ENCODE measurements around the gene PTPN4.
"Not testable (repeated sequence)": the region's sequence is repeated elsewhere in the genome, so short reads cannot be mapped to it uniquely, and the experiment has no call there.

PTPN4 gene

DNA sequence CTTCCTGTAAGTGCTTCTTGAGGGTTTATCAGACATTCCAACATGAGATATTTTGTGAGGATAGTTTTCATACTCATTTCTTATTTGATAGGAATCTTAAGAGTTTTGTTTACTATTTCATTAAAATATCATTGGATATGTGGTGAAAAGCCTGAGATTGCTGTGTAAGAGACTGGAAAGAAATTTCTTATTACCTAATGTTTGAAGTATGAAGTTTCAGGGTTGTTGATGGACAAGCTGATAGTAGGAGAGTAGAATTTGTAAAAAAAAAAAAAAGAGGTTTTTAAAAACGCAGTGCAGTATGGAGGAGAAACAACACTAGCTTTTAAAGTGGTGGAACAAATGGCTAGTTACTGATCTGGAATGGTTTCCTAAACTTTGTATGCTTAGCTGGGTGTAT, 260.8 kb downstream of the PTPN4 start:
- no peak for DNase-seq (ENCODE audit: low spot score)

DNA sequence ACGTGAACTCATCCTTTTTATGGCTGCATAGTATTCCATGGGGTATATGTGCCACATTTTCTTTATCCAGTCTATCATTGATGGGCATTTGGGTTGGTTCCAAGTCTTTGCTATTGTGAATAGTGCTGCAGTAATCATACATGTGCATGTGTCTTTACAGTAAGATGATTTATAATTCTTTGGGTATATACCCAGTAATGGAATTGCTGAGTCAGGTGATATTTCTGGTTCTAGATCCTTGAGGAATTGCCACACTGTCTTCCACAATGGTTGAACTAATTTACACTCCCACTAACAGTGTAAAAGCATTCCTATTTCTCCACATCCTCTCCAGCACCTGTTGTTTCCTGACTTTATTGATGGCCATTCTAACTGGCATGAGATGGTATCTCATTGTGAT, 262.8 kb downstream of the PTPN4 start:
- not testable (repeated sequence) for DNase-seq (ENCODE audit: low spot score)

- no peak for DNase-seq (ENCODE audit: low spot score)
Measured at GRCh38 chr2:120026890-120027289, 267.2 kb downstream of the PTPN4 start.

DNA sequence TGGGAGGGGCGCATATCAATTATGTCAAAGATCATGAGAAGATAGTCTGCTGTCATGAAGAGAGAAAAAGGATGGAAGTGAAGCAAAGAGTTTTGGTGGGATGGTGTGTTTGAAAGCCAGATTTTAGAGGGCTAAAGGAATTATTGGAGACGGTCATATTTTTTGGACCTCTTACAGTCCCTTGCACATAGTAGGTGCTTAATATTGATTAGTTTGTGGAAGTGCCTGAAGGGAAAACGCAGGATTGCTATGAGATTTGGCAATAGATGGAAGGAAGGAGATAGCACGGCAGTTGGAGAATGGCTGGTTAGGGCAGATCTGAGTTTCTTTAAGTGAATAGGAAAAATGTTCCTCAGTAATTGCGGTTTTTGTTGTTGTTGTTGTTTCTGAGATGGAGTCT, 269.1 kb downstream of the PTPN4 start:
- DNase-seq (ENCODE audit: low spot score) = no peak

- DNase-seq (ENCODE audit: low spot score) = no peak
Measured at GRCh38 chr2:120029672-120030640, 270.2 kb downstream of the PTPN4 start.

DNA sequence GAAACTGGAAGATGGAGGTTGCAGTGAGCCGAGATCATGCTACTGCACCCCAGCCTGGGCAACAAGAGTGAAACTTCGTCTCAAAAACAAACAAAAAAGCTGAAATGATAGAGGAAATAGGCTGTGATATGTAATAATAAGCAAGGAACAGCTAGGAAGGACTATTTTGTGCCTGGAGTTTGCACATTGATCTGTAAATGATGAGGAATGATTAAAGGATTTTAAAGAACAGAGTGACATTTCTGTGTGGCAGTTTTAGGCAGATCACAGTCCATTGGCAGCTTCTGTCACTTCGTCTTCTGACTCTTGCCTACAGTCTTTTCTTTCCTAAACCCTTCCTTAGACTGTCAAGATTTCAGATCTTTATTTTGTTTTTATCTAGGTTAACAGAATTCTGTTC, 272.6 kb downstream of the PTPN4 start:
- no peak for DNase-seq (ENCODE audit: low spot score)
